Testis (tissue), 2 donors: Measurements from ENCODE around the gene PIGN.

ENCODE experiments used
- CTCF ChIP-seq, 3 experiments: fragments of 450-650 bp in 2 of 3; fragments of 200-600 bp in 1 of 3; sonication (generic) in 1 of 3; IDR thresholded peaks; one replicate each; pipeline ENCODE4 v1.5.1; 2016 to 2019; ENCODE audit warnings: antibody characterized with exemption in 3 of 3, mild to moderate bottlenecking in 2 of 3, moderate library complexity in 1 of 3
- POLR2A ChIP-seq: fragments of 450-650 bp; IDR thresholded peaks from one replicate; pipeline ENCODE4 v1.6.1; 2017; ENCODE audit warnings: antibody characterized with exemption, mild to moderate bottlenecking, moderate library complexity

- TF ChIP-seq CTCF (IDR thresholded peaks at IDR 0.05): no peak
- no peak for TF ChIP-seq POLR2A
Measured at GRCh38 chr18:62189208-62189607, 2.4 kb upstream of the PIGN start.
